Measurements from ENCODE around the gene LGMN. TPM values are rescaled to one million over a fixed set of nuclear protein-coding genes. Genes with fewer than 3 reads are reported as not detected.

Gene LGMN
- total RNA-seq, 2 experiments from 2014 or later = 22.1 to 27.7 TPM

GRCh38 chr14:92786427-92786756 lies 38.0 kb upstream of the LGMN start:
- POLR2A ChIA-PET = interaction anchor here (0.6 to 1.4 kb wide), 6 partner anchors 12 to 1394 kb away, joined by 3 to 5 read pairs (median 3); no protein-coding TSS in a partner anchor
- no peaks in the 10 kb centered on the region for H3K79me2 ChIP-seq (ENCODE audit: insufficient read depth, low read depth, low read length)
- H3K27ac ChIP-seq (ENCODE audit: low read depth, low read length, poor library complexity, severe bottlenecking) = no peak overlapping the region
- H2AFZ ChIP-seq (ENCODE audit: low read length) = no peak overlapping the region
- no TSS peak for BruUV-seq (replicated peaks)
- intact Hi-C loops (cut with micrococcal nuclease; ENCODE audit: unreplicated experiment) = no loop called here
- H4K20me1 ChIP-seq (ENCODE audit: insufficient read depth, low read length) = no peaks in the 10 kb centered on the region
- TF ChIP-seq CTCF (conservative IDR thresholded peaks at IDR 0.05; ENCODE audit: low read length) (no peak), EZH2phosphoT487 (IDR thresholded peaks at IDR 0.05; ENCODE audit: borderline replicate concordance, low read depth, low read length) (no peak)
- H3K4me1 ChIP-seq (ENCODE audit: insufficient read depth, low read length, poor library complexity, severe bottlenecking) = no peaks in the 10 kb centered on the region
- no peaks in the 10 kb centered on the region for H3K36me3 ChIP-seq (ENCODE audit: insufficient read depth, low read length)
- CTCF ChIA-PET (ENCODE audit: unreplicated experiment) = no interaction called here
- H3K9me3 ChIP-seq (ENCODE audit: low read length) = peaks cover 30% of the 10 kb centered on the region
- H3K4me2 ChIP-seq (ENCODE audit: low read length) = no peak overlapping the region
- no peak for DNase-seq (ENCODE audit: low spot score)
- no peaks in the 10 kb centered on the region for H3K9me2 ChIP-seq (ENCODE audit: insufficient read depth, low read length)
- H3K4me3 ChIP-seq (ENCODE audit: low read depth, low read length, poor library complexity, severe bottlenecking) = no peak overlapping the region

GRCh38 chr14:92785667-92786426 lies 37.4 kb upstream of the LGMN start:
- no peaks in the 10 kb centered on the region for H3K79me2 ChIP-seq (ENCODE audit: insufficient read depth, low read depth, low read length)
- no peak for DNase-seq (ENCODE audit: low spot score)
- no peaks in the 10 kb centered on the region for H3K36me3 ChIP-seq (ENCODE audit: insufficient read depth, low read length)
- peaks cover 29% of the 10 kb centered on the region for H3K9me3 ChIP-seq (ENCODE audit: low read length)
- ChIA-PET POLR2A (interaction anchor here (0.8 to 1.4 kb wide), 5 partner anchors 13 to 99 kb away, joined by 3 to 5 read pairs (median 3); no protein-coding TSS in a partner anchor), CTCF (ENCODE audit: unreplicated experiment) (no interaction called here)
- no peak overlapping the region for H2AFZ ChIP-seq (ENCODE audit: low read length)
- H3K4me1 ChIP-seq (ENCODE audit: insufficient read depth, low read length, poor library complexity, severe bottlenecking) = no peaks in the 10 kb centered on the region
- no TSS peak for BruUV-seq (replicated peaks)
- no peak overlapping the region for H3K4me2 ChIP-seq (ENCODE audit: low read length)
- no peaks in the 10 kb centered on the region for H4K20me1 ChIP-seq (ENCODE audit: insufficient read depth, low read length)
- no peaks in the 10 kb centered on the region for H3K9me2 ChIP-seq (ENCODE audit: insufficient read depth, low read length)
- TF ChIP-seq CTCF (conservative IDR thresholded peaks at IDR 0.05; ENCODE audit: low read length) (no peak), EZH2phosphoT487 (IDR thresholded peaks at IDR 0.05; ENCODE audit: borderline replicate concordance, low read depth, low read length) (no peak)
- H3K27ac ChIP-seq (ENCODE audit: low read depth, low read length, poor library complexity, severe bottlenecking) = no peak overlapping the region
- intact Hi-C loops (cut with micrococcal nuclease; ENCODE audit: unreplicated experiment) = no loop called here
- no peak overlapping the region for H3K4me3 ChIP-seq (ENCODE audit: low read depth, low read length, poor library complexity, severe bottlenecking)

- H3K4me3 ChIP-seq (ENCODE audit: low read depth, low read length, poor library complexity, severe bottlenecking) = no peak overlapping the region
- ChIA-PET POLR2A (no interaction called here), CTCF (ENCODE audit: unreplicated experiment) (interaction anchor here (1.2 kb wide), 1 partner anchor 66 kb away, joined by 3 read pairs; no protein-coding TSS in a partner anchor)
- intact Hi-C loops (cut with micrococcal nuclease; ENCODE audit: unreplicated experiment) = loop anchor here (1.0 to 2.0 kb wide), 2 partner anchors 70 to 97 kb away; no protein-coding TSS in a partner anchor
- no peaks in the 10 kb centered on the region for H3K79me2 ChIP-seq (ENCODE audit: insufficient read depth, low read depth, low read length)
- no peak overlapping the region for H3K27ac ChIP-seq (ENCODE audit: low read depth, low read length, poor library complexity, severe bottlenecking)
- H3K9me3 ChIP-seq (ENCODE audit: low read length) = peaks cover 10% of the 10 kb centered on the region; the same call in 1 of the 2 replicates
- H4K20me1 ChIP-seq (ENCODE audit: insufficient read depth, low read length) = no peaks in the 10 kb centered on the region
- peaks cover 6% of the 10 kb centered on the region for H3K4me1 ChIP-seq (ENCODE audit: insufficient read depth, low read length, poor library complexity, severe bottlenecking)
- no peaks in the 10 kb centered on the region for H3K9me2 ChIP-seq (ENCODE audit: insufficient read depth, low read length)
- BruUV-seq (replicated peaks) = no TSS peak
- TF ChIP-seq CTCF (conservative IDR thresholded peaks at IDR 0.05; ENCODE audit: low read length) = peak; percentile 84
- no peak for TF ChIP-seq EZH2phosphoT487 (IDR thresholded peaks at IDR 0.05; ENCODE audit: borderline replicate concordance, low read depth, low read length)
- H3K4me2 ChIP-seq (ENCODE audit: low read length) = no peak overlapping the region
- DNase-seq (ENCODE audit: low spot score) = peak; percentile 74
- no peaks in the 10 kb centered on the region for H3K36me3 ChIP-seq (ENCODE audit: insufficient read depth, low read length)
- H2AFZ ChIP-seq (ENCODE audit: low read length) = no peak overlapping the region
These were observed 35.5 kb upstream of the LGMN start for GRCh38 chr14:92783813-92784431.
